GM18508 (cell line): Measurements from ENCODE around the gene PLA2G2C.
"Not testable (repeated sequence)": the region's sequence is repeated elsewhere in the genome, so short reads cannot be mapped to it uniquely, and the experiment has no call there.

Source experiments
- ATAC-seq: cut with Tn5 transposase; IDR thresholded peaks from one replicate; pipeline ENCODE4 v1.9.1; 2021; ENCODE audit warnings: moderate number of reproducible peaks; ENCODE audit not compliant: insufficient read depth, unreplicated experiment

PLA2G2C gene

DNA sequence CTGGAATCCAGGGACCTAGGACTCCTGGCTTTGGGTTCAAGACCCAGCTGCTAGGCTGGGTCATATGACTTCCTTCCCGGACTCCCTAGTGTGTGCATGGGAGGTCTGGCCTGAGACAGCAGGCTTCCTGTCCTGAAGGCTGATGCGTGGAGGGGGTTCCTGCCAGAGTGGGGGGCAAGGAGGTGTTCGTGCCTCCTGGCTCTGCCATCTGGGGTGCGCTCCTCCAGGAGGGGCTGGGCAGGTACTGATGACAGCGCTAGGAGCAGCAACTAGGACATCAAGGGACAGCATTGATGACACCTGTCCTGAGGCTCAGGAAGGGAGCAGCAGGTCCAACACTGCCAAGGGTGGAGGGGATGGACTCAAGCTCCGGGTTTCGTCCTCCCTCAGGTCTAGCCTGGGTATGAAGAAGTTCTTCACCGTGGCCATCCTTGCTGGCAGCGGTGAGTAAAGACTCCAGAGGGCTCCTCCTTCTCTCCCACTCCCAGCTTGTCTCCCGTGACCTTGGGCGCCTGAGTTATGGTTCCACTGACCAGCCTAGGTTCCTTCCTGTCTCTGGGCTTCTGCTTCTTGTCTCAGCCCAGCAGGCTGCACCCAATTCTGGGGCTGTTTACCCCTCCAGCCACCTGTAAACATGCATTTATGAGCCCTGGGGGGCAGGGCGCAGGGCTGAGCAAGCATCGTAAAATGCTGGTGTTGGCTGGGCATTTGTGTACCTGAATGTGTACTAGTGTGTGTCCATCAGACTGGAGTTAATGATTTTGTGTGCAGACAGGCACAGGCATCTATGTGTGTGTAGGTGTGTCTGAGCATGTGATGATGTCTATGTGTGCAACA, 46.3 kb downstream of the PLA2G2C start:
- no peak for ATAC-seq

DNA sequence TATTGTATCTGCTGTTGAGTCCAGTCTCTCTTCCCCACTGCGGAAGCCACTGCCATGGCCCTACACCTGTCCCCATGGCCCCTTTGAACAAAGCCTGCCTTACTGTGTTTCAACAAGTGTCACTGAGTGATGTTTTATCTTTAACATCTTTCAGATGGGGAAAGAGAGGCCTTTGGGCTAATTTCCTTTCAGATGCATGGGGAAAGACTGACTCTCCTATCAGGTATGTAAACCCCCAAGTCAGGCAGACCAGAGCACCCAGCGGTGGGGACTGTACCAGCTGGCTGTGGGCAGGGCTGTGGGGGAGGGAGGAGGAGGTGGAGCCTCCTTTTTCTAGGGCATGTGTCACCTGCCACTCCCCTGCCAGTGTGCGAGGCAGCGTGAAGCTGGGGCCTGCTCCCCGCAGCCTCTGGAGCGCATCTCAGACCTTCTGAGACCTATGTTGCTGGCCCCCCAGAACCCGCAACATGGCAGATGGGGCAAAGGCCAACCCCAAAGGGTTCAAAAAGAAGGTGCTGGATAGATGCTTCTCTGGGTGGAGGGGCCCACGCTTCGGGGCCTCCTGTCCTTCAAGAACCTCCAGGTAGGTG, 47.3 kb downstream of the PLA2G2C start, which contains the start of gene PLA2G2F:
Gene PLA2G2F, plus strand, starts transcription at position 363 of the 590 bp plus-strand sequence. Its CDS starts 105 bp downstream, at position 468.
- ATAC-seq = no peak

DNA sequence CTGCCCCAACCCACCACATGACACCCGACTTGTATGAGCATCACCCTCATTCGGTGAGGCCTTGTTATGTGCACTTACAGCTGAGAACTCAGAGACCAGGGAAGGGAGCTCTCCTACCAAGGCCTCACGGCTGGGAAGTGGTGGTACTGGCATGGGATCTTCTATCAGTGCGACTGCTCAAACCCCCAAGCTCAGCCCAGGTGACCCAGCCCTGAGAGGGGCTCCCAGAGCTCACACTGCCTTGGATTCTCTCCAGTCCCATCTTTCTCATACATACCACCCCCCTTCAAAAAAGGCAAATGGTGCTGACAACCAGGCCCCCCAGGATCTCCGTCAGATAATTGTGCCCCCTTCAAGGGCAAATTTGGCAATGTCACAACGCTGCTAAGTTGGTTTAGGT, 48.0 kb downstream of the PLA2G2C start:
- no peak for ATAC-seq

DNA sequence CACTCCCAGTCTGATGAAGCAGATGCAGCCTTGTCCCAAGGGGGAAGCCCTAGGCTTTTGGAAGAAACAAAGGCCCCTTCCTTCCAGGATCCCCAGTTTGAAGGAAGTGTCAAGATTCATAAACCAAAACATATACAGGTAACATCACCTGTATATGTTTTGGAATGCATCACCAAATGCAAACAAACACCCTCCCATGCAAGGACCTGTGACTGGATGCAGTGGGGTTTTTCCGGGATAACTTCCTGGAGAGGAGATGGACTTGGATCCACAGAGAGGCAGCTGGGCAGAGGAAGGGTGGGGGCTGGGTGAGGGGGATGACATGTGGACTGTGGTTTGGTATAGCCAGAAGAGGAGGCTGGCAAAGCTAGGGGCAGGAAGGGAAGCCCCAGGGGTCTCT, 48.7 kb downstream of the PLA2G2C start:
- no peak for ATAC-seq

DNA sequence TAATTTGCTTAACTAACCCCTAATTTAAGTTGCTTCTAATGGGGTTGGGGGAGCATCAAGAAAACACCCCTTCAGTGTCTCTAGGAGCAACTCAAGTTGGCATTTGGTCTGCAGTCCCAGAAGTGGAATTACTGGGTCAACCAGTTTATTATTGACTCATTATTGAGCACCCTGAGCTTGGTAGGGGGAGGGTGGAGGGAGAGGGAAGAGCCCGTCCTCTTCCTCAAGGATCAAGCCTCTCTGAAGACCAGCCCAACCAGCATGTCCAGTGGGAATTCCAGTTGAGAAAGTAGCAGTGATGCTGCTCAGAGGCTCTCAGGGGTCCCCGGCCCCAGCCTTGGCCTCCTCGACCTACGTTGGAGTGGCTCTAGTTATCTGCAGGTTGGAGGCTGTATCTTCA, 49.3 kb downstream of the PLA2G2C start:
- ATAC-seq = no peak

DNA sequence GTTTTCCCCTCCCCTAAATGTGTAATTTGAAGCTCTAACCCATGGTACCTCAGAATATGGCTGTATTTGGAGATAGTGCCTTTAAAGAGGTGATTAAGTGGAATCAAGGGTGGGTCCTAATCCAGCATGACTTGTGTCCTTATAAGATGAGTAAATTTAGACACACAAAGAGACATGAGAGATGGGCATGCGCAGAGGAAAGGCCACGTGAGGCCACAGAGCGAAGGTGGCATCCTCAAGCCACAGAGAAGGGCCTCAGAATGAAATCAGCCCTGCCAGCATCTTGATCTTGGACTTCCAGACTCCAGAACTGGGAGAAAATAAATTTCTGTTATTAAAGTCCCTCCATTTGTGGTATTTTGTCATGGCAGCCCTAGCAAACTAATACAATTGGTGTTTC, 50.1 kb downstream of the PLA2G2C start:
- no peak for ATAC-seq

DNA sequence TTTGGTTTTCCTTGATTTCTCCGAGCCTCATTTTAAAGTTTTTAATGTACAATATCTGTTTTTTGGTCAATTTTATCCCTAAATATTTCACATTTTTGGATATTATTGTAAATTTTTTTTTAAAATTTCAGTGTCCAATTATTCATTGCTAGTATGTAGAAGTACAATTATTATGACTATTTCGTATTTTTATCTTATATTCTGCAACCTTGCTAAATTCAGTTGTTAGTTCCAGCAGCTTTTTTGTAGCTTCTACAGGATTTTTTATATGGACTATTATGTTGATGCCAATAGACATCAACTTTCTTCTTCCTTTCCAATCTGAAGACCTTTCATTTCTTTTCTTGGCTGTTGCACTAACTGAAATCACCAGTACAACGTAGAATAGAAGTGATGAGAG, 51.3 kb downstream of the PLA2G2C start:
- no peak for ATAC-seq

DNA sequence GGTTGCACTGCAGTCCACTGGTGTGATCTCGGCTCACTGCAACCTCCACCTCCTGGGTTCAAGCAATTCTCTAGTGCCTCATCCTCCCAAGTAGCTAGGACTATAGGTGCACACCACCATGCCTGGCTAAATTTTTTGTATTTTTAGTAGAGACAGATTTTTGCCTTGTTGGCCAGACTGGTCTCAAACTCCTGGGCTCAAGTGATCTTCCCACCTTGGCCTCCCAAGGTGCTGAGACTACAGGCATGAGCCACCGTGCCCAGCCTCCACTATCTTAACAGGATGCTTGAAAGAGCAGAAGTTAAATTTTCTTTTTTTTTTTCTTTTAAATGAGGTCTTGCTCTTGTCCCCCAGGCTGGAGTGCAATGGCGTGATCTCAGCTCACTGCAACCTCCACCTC, 55.8 kb downstream of the PLA2G2C start:
- ATAC-seq = not testable (repeated sequence)

DNA sequence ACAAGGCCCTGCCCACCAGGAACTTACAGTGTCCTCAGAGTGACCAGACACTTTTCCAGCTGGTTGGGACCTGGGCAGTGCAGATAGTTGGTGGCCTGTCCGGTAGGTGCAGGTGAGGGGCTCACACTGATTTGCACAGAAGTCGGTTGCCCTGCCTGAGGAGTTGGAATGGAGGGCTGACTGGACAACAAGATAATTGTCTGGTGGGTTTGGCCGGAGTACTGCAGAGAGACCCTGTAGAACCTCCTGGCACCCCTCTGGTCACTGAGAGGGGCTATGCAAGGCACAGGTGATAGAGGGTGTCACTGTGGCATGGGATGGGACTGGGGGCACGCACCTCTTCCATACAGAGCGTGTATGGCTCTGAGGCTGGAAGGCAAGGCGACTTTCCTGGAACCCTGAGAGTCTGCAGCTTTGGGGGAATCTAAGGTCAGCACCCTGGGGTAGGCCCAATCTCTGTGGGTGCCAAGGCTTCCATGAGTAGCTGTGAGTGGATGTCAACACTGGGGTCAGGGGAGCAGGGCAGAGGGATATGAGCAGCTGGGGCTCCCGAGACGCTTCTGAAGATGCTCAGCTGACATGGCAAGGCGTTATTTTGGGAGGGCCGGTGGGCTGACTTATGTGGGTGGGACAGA, 59.4 kb downstream of the PLA2G2C start:
- no peak for ATAC-seq

DNA sequence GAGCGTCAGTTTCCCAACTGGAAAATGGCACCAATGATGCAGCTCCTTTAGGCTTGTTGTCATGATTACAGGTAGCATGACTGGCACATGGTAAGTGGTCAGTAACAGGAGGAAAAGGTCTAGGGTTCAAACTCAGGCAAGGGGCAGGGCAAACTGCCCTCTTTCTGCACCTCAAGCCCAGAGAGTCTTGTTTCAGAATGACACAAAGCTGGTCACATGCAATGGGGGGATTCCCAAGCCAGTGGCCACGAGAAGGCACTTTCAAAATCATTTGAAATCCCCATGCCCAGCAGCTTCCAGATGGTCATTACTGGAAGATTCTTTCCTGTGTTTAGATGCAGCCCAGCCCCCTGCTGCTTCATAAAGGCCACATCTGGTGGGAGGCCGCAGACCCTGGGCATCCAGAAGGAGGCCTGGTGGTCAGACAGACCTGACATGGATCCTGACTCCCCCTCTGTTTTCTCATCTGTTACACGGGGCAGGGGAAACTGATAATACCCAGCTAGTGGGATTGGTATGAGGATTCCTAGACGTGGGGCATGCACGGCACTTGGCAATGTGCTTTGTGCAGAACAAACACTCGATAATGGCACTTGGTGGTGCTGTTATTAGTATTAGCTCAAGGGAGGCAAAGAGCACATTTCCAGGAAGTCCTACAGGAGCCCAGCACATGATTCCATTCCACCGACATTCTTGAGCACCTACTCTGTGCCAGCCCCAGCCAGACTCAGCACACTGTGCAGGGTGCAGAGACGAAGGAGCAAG, 60.1 kb downstream of the PLA2G2C start:
- ATAC-seq = no peak

DNA sequence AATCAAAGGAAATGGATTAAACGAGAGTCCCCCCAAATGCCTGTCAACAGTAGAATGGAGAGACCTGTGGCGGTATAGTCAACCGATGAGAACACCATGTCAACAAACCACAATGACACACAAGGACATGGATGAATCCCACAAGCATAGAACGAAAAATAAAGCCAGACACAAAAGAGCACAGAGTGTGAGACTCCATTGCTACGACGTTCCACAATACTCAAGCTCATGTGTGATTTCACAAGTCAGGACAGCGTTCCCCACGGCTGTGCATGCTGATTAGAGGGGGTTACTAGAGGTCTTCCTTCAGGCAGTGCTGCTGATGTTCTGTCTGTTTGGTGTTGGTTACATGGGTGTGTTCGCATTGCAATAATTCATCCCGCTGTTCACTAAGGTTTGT, 61.2 kb downstream of the PLA2G2C start:
- ATAC-seq = no peak

DNA sequence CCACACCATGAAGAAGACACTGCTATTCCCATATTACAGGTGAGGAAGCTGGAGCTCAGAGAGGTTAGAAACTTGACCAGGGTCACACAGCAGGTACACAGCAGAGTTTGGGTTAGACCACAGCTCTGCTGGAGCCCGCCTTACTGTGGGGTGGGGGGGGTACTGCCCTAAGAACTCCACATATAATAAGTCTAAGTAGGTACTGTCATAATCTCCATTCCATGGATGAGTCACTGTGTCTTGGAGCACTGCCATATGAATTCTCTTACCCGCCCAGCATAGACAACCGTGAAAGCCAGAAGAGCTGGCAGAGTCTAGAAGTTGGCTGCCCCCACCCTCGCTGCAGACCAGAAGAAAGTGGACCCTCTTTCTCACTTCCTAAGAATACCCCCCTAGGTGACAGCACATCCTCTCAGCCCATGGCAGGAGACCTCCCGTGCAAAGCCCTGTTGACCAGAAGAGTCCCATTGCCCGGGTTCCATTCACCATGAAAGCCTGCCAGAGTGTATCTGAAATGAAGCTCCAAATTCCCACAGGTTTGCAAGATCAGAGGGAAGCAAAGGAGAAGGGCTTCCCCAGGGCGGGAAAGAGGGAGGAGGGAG, 61.8 kb downstream of the PLA2G2C start:
- no peak for ATAC-seq

DNA sequence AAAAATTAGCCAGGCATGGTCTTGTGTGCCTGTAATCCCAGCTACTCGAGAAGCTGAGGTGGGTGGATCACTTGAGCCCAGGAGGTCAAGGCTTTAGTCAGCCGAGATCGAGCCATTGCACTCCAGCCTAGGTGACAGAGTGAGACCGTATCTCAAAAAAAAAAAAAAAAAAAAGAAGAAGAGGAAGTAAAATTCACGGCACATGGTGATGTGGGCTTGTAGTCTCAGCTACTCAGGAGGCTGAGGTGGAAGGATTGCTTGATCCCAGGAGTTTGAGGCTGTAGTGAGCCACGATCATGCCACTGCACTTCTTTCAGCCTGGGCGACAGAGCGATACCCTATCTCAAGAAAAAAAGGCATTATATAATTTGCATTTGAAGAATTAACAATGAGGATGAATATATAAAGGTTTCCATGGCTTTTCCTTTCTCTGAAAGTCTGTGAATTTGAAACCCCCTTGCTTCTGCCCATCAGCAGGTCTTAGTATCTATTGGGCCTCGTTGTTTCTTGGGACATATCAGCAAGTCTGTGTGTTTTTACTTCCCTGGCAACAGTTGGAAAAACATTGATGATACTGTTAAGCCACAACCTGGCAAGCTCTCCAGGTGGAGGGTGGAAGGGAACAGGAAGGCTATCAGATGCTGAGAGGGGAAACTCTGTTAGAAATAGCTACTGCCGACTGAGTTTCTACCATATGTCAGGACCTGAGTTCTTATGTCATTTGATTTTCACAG, 62.4 kb downstream of the PLA2G2C start:
- ATAC-seq = no peak

DNA sequence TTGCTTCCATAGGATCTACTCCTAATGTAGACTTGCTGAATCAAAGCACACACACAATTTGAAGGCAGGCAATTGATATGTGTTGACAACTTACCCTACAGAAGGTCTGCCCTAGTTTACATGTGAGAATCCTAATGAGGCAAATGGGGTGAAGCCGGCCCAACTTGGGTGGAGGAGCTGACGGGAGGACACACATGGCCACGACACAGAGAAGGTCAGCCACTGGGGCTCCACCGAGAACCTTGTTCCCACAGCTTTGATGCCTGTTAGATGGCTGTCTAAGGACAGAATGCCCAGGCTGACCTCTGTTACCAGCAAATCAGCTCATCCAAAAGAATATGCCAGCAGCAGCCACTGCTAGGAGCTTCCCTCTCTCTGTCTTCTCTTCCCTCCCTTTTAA, 65.5 kb downstream of the PLA2G2C start:
- no peak for ATAC-seq

DNA sequence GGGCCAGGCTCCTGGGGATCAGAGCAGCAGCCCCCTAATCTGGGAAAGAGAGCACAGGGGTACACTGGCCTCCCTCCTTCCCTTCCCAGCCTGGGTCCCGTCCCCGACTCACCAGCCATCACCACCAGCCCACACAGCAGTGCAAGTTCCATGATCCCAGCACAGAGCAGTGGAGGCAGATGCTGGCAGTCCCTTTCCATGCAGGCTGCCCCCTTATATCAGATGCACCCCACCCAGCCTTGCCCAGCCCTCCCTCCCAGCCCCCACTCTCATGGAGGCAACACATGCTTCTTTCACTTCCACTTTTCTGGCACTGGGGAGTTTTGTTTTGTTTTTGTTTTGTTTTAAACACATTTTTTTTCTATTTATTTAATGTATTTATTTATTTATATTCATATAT, 67.0 kb downstream of the PLA2G2C start, which contains the start of gene PLA2G2D:
Gene PLA2G2D, minus strand, starts transcription at position 190 of the 400 bp plus-strand sequence. Its CDS starts 38 bp downstream, at position 152.
- no peak for ATAC-seq

DNA sequence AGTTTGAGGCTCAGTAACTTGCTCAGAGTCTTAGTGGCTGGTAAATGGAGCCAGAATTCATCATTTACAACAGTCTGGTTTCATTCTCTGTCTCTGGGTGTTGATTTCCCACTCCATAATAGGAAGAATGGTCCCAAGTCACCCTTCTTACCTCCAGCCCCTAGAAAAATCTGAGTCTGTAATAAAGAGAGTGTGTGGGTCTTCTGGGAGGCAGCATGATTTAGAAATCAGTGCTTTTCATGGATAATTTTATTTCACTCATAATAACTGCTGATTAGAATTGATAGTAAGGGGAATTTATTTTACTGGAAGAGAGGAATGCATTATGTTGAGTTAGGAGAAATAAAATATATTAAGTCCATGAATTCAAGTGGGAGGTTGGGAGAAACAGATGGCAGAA, 69.1 kb downstream of the PLA2G2C start:
- ATAC-seq = no peak

DNA sequence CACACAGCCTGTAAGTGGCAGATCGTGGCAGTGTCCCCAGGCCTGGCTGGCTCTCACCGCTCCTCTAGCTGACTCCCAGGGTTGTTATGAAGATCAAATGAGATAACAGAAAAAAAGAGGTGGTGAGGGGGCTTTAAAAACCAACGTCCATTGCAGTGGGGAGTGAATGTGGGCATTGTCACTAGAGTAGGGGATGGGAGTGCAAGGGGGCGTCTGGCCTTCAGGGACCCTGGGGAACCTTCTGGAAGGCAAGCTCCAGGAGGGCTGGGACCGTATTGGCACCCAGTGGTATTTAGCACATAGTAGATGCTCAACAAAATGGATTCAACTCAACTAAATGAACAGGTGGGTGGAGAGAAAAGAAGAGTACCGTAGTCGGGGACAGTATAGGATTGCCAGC, 70.4 kb downstream of the PLA2G2C start:
- no peak for ATAC-seq

DNA sequence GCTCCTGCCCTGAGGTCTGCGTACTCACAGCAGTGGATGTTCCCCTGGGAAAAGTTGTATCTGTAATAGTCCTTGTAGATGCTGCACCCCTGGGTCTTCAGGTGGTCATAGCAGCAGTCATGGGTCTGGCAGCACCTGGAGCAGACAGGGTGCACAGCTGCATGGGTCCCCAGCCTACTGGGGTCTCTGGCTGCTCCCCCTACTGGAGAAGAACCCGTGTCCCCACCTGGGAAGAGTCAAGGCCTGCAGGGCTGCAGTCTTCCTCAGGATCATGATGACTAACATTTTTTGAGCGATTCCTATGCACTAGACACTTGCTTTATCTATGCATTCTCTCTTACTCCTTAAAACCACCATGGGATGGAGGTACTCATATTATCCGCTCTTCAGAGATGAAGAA, 70.8 kb downstream of the PLA2G2C start:
- no peak for ATAC-seq

DNA sequence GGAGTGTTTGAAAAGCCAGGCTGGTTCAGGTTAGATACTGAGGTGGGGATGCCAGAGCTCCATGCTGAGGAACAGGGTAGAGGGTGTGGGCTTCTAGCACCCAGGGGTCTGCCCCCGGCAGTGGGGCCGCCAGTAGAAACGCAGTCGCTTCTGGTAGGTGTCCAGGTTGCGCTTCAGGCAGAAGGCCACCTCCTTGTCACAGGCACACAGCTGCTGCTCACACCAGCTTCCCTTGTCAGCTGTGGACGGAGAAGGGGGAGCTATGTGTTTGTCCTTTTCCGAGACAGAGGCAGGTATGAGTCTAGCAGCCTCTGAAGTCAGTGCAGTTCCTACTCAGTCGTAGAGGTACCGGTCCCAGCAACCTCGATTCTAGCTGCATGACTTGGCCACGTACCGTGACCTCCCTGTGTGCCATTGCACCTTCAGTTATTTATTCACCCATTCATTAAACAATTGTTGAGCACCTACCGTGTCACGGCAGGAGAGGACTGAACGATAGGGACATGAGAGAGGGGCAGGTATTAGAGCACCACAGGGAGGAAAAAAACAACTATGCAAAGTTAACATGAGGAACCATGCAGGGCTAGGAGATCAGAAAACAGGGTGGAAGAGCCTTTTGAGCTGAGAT, 72.2 kb downstream of the PLA2G2C start:
- ATAC-seq = no peak
